HG03378 (cell line): ENCODE measurements around the gene SLC8B1.

ENCODE experiments used
- ATAC-seq: cut with Tn5 transposase; IDR thresholded peaks from one replicate; pipeline ENCODE4 v1.9.1; 2021; ENCODE audit warnings: mild to moderate bottlenecking, moderate library complexity; ENCODE audit not compliant: unreplicated experiment

SLC8B1 gene

GRCh38 chr12:113248842-113249435, 86.0 kb downstream of the SLC8B1 start:
- ATAC-seq: no peak
